ENCODE data around the gene ROBO3. TPM values are rescaled to one million over a fixed set of nuclear protein-coding genes. Genes with fewer than 3 reads are reported as not detected.
A peak's percentile ranks its signal among the peaks of the same experiment; 100 is the strongest.

The ROBO3 gene
- total RNA-seq, 4 donors from 2014 or later, result 1.9 to 5.3 (median 3.3) TPM

DNA sequence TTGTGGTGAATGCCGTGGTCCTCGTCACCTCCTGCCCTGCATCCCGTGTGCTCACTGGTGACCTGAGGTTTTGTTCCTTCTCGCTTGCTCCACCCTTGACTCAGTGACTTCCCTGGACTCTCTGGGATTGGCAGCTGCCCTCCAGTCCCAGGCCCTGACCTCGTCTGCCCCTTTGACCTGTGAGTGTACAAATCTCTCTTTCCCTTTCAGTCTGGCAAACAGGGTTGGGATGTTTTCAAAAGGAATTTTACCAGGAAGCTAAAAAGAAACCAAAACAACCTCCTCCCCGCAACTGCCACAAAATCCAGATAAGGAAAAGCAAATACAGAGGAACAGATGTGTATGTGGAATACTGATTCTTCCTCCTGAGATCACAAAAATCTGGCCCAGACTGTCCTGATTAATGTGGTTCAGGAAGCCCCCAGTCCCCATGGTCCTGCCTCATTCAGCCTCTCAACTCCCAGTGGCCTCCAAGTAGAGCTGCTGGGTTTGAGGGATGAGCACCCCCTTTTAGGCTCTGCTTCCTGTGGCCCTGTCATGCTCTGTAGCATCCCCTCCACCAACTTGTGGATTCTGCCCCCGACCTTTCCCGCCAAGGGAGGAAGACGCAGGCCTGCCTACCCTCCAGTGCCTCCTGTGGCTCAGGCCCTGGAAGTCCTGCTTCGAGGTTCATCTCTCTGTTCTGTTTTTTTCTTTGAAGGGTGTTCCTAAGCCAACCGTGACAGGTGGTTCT lies 17.3 kb downstream of the ROBO3 start:
- 67 to 69% methylated on average over 11 of the region's 11 CpGs for WGBS, 2 donors
- no peak overlapping the region for H3K4me3 ChIP-seq (ENCODE audit: low read depth, poor library complexity, severe bottlenecking)
- TF ChIP-seq CTCF (IDR thresholded peaks at IDR 0.05) (no peak), POLR2A (IDR thresholded peaks at IDR 0.05) (no peak)
- peak in 1 of 2 donors; percentile 79 for DNase-seq (ENCODE audit: low spot score in 2 of 2)
- intact Hi-C loops (cut with DNase I; ENCODE audit: low total_unique reads), result no loop called here

- intact Hi-C loops (cut with DNase I; ENCODE audit: low total_unique reads), result no loop called here
Observed at GRCh38 chr11:124884340-124884739, 19.1 kb downstream of the ROBO3 start.

DNA sequence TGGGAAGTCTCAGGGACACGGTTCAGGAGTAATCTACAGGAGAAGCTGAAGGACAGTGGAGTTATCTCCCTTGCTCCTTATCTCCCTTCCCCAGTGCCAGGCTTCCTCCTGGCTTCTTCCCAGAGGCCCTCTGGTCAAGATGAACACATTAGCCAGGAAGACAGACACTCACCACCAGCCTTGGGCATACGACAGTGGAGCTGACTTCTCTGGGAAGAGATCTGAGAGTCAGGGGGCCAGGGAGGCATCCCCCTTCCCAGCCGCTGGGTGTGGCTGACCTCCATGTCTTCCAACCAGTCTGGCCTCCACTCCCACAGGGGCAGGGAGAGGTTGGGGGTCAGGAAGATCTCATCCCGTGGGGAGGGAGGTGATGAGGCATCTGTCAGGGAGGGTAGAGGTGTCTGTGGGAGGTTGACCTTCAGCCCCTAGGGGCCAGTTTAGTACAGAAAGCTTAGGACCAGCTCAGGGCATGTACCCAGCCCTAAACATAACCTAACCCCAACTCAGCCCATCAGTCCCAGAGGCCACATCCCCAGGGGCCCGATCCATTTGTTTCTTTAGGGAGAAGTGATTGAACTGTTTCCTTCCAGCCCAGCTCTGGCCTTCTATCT lies 19.7 kb downstream of the ROBO3 start:
- WGBS, 2 donors, result 71 to 80% methylated on average over 5 of the region's 5 CpGs
- TF ChIP-seq POLR2A (IDR thresholded peaks at IDR 0.05), result no peak
- TF ChIP-seq CTCF (IDR thresholded peaks at IDR 0.05), result no peak

More at GRCh38 chr11:124884340-124884739, 19.1 kb downstream of the ROBO3 start:
- 86 to 100% methylated on average over 1 of the region's 1 CpG for WGBS, 2 donors
- peak in 1 of 2 donors; percentile 52 for DNase-seq (ENCODE audit: low spot score in 2 of 2)
- no peak for TF ChIP-seq CTCF (IDR thresholded peaks at IDR 0.05)
- TF ChIP-seq POLR2A (IDR thresholded peaks at IDR 0.05), result no peak
- H3K4me3 ChIP-seq (ENCODE audit: low read depth, poor library complexity, severe bottlenecking), result no peak overlapping the region

GRCh38 chr11:124886476-124886875 lies 21.2 kb downstream of the ROBO3 start:
- WGBS, 2 donors, result 85 to 90% methylated on average over 11 of the region's 11 CpGs
- peak in 1 of 2 donors; percentile 73 for DNase-seq (ENCODE audit: low spot score in 2 of 2)
- no peak for TF ChIP-seq CTCF (IDR thresholded peaks at IDR 0.05)
- no peak for TF ChIP-seq POLR2A (IDR thresholded peaks at IDR 0.05)
- intact Hi-C loops (cut with DNase I; ENCODE audit: low total_unique reads), result no loop called here
- no peak overlapping the region for H3K4me3 ChIP-seq (ENCODE audit: low read depth, poor library complexity, severe bottlenecking)

More for the DNA sequence above, 19.7 kb downstream of the ROBO3 start:
- no peak overlapping the region for H3K4me3 ChIP-seq (ENCODE audit: low read depth, poor library complexity, severe bottlenecking)
- peak in 1 of 2 donors; percentile 76 for DNase-seq (ENCODE audit: low spot score in 2 of 2)
- intact Hi-C loops (cut with DNase I; ENCODE audit: low total_unique reads), result no loop called here

- intact Hi-C loops (cut with DNase I; ENCODE audit: low total_unique reads), result no loop called here
- TF ChIP-seq POLR2A (IDR thresholded peaks at IDR 0.05), result no peak
- TF ChIP-seq CTCF (IDR thresholded peaks at IDR 0.05), result no peak
- H3K4me3 ChIP-seq (ENCODE audit: low read depth, poor library complexity, severe bottlenecking), result no peak overlapping the region
- 85 to 86% methylated on average over 12 of the region's 12 CpGs for WGBS, 2 donors
- peak in 1 of 2 donors; percentile 69 for DNase-seq (ENCODE audit: low spot score in 2 of 2)
Observed at GRCh38 chr11:124886978-124887666, 21.9 kb downstream of the ROBO3 start.

Measured in lower leg skin (tissue), 4 donors.